IPS-18c (cell line): ENCODE results near the gene STK17B.
"Not testable (repeated sequence)": the region's sequence is repeated elsewhere in the genome, so short reads cannot be mapped to it uniquely, and the experiment has no call there.

Experiments used
- H3K4me3 ChIP-seq: 2 replicates; pipeline ENCODE4 v1.7.0; 2013; ENCODE audit warnings: low read depth, mild to moderate bottlenecking, low read length, moderate library complexity; ENCODE audit not compliant: insufficient read depth
- H3K9me3 ChIP-seq: one replicate; pipeline ENCODE4 v1.6.1; 2013; ENCODE audit warnings: mild to moderate bottlenecking, low read length, moderate library complexity; ENCODE audit not compliant: control insufficient read depth, insufficient read depth

The STK17B gene

GRCh38 chr2:196101325-196101991 lies 69.9 kb downstream of the STK17B start:
- Histone ChIP-seq H3K9me3 (no peaks in the 10 kb centered on the region), H3K4me3 (no peak overlapping the region)

GRCh38 chr2:196099916-196100315 lies 71.5 kb downstream of the STK17B start:
- Histone ChIP-seq H3K9me3 (peaks cover 2% of the 10 kb centered on the region), H3K4me3 (no peak overlapping the region)

- H3K4me3 ChIP-seq: no peak overlapping the region
- peaks cover 2% of the 10 kb centered on the region for H3K9me3 ChIP-seq
These were observed 73.3 kb downstream of the STK17B start for GRCh38 chr2:196097864-196098660.

GRCh38 chr2:196096982-196097745 lies 74.2 kb downstream of the STK17B start:
- Histone ChIP-seq H3K9me3 (peaks cover 2% of the 10 kb centered on the region), H3K4me3 (no peak overlapping the region)

DNA sequence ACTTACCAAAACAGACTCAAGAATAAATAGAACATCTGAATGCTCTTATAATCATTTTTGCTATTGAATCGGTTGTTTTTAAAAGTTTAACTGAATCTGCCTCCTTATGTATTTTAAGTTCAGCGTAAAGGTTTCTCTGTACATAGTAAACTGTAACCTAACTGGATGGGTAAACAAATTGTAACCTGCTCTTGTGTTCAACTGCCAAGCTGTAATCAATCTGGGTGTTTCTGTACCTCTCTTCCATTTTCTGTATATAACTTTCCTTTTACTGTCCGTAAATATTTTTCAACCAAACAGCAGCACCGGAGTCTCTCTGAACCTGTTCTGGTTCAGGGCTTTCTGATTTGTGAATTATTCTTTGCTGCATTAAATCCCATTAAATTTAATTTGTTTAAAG lies 75.1 kb downstream of the STK17B start:
- H3K9me3 ChIP-seq: peaks cover 2% of the 10 kb centered on the region
- H3K4me3 ChIP-seq: no peak overlapping the region

DNA sequence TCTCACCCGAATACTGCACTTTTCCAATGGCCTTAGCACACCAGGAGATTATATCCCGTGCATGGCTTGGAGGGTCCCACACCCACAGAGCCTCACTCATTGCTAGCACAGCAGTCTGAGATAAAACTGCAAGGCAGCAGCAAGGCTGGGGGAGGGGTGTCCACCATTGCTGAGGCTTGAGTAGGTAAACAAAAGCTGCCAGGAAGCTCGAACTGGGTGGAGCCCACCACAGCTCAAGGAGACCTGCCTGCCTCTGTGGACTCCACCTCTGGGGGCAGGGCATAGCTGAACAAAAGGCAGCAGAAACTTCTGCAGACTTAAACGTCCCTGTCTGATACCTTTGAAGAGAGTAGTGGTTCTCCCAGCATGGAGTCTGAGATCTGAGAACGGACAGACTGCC lies 81.9 kb downstream of the STK17B start:
- H3K4me3 ChIP-seq, H3K9me3 ChIP-seq: not testable (repeated sequence)

DNA sequence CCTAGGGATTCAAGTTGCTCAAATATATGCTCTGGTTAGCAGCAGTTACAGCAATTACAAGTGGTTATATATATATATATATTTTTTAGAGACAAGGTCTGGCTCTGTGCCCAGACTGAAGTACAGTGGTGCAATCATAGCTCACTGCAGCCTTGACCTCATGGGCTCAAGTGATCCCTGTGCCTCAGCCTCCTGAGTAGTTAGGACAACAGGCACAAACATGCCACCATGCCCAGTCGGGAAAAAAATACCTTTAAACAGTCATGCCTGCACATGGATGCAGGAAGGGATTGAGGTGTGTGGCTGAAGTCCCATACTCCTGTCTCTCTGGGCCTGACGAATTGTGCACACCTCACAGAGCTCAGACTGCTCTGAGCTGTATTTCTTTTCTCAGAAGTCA lies 83.2 kb downstream of the STK17B start:
- H3K4me3 ChIP-seq: no peak overlapping the region
- peaks cover 11% of the 10 kb centered on the region for H3K9me3 ChIP-seq

GRCh38 chr2:196086517-196087368 lies 84.6 kb downstream of the STK17B start:
- H3K4me3 ChIP-seq: no peak overlapping the region

DNA sequence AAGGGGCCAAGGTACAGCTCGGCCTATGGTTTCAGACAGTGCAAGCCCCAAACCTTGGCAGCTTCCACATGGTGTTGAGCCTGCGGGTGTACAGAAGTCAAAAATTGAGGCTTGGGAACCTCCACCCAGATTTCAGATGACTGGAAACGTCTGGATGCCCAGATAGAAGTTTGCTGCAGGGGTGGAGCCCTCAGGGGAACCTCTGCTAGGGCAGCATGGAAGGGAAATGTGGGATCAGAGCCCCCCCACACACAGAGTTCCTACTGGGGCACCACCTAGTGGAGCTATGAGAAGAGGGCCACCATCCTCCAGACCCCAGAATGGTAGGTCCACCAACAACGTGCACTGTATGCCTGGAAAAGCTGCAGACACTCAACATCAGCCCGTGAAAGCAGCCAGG lies 87.8 kb downstream of the STK17B start:
- Histone ChIP-seq H3K4me3 (no peak overlapping the region), H3K9me3 (peaks cover 6% of the 10 kb centered on the region)

More at GRCh38 chr2:196086517-196087368, 84.6 kb downstream of the STK17B start:
- peaks cover 11% of the 10 kb centered on the region for H3K9me3 ChIP-seq
